Fibroblast of skin of left quadriceps (primary cell): ENCODE measurements around the gene EIF4E1B.

Experiments used
- DNase-seq, 2 experiments: peaks; one replicate each; pipeline ENCODE4 v3.0.0-alpha.2; 2013; ENCODE audit warnings: low read depth in 2 of 2

The EIF4E1B gene

GRCh38 chr5:176663566-176663965, 33.1 kb downstream of the EIF4E1B start:
- no peak for DNase-seq

GRCh38 chr5:176664479-176664878, 34.0 kb downstream of the EIF4E1B start:
- no peak for DNase-seq

GRCh38 chr5:176664886-176665285, 34.4 kb downstream of the EIF4E1B start:
- DNase-seq = no peak

GRCh38 chr5:176665517-176665916, 35.0 kb downstream of the EIF4E1B start:
- DNase-seq = no peak

- no peak for DNase-seq
Observed at GRCh38 chr5:176667637-176668036, 37.2 kb downstream of the EIF4E1B start.

- no peak for DNase-seq
Observed at GRCh38 chr5:176670449-176670848, 40.0 kb downstream of the EIF4E1B start.

- no peak for DNase-seq
Observed at GRCh38 chr5:176671399-176671798, 40.9 kb downstream of the EIF4E1B start.

- no peak for DNase-seq
Observed at GRCh38 chr5:176671890-176672747, 41.6 kb downstream of the EIF4E1B start.

- DNase-seq = no peak
Observed at GRCh38 chr5:176673651-176674583, 43.4 kb downstream of the EIF4E1B start.

GRCh38 chr5:176674799-176675198, 44.3 kb downstream of the EIF4E1B start:
- no peak for DNase-seq

- peak; percentile 2 to 3 for DNase-seq
Observed at GRCh38 chr5:176675676-176676360, 45.3 kb downstream of the EIF4E1B start.

- peak; percentile 3 to 7 for DNase-seq
Observed at GRCh38 chr5:176676361-176676824, 45.9 kb downstream of the EIF4E1B start.

- DNase-seq = no peak
Observed at GRCh38 chr5:176677209-176677939, 46.9 kb downstream of the EIF4E1B start.

GRCh38 chr5:176678584-176678983, 48.1 kb downstream of the EIF4E1B start:
- no peak for DNase-seq

GRCh38 chr5:176679365-176680225, 49.1 kb downstream of the EIF4E1B start:
- no peak for DNase-seq

GRCh38 chr5:176680226-176680563, 49.7 kb downstream of the EIF4E1B start:
- no peak for DNase-seq

GRCh38 chr5:176682016-176682531, 51.6 kb downstream of the EIF4E1B start:
- no peak for DNase-seq

GRCh38 chr5:176685010-176685409, 54.5 kb downstream of the EIF4E1B start:
- DNase-seq = no peak

GRCh38 chr5:176687247-176687646, 56.8 kb downstream of the EIF4E1B start:
- no peak for DNase-seq

GRCh38 chr5:176687881-176688280, 57.4 kb downstream of the EIF4E1B start:
- DNase-seq = no peak
